ENCODE measurements around the gene RBMS3. TPM values are rescaled to one million over a fixed set of nuclear protein-coding genes. Genes with fewer than 3 reads are reported as not detected.
A peak's percentile ranks its signal among the peaks of the same experiment; 100 is the strongest.

Gene RBMS3
- total RNA-seq, 1 experiment from 2014 or later, result 0.42 TPM

DNA sequence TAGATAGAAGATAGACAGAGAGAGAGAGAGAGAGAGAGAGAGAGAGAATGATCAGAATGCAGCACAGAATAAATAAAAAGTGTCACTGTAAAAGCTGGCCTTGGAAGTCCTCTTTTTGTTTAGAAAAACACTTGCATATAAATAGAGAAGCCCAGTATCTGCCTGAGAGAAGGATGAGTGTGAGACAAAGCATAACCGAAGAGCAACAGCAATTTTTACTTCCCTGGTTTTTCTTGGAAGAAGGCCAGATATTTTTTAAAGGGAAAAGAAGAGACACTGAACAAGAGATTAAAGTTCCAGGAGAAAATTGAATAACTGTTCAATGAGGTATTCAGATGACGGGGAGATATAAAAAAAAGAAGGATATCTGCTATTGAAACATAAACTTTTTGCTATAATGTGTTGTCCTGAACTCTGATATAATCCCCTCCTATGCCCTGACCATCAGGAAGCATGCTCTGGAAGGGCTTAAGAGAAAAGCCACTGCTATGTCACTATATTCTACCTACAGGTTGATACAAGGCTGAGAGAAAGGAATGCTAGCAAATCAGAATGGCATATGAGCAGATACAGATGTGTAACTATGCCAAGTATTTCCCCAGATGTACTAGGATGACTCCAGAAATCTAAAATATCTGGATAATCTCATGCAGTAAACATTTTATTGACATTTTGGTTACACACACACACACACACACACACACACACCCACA, 358.9 kb downstream of the RBMS3 start (continued):
- TF ChIP-seq SIN3A (IDR thresholded peaks at IDR 0.05; ENCODE audit: low read depth) (no peak), ZFX (IDR thresholded peaks at IDR 0.05) (no peak)

DNA sequence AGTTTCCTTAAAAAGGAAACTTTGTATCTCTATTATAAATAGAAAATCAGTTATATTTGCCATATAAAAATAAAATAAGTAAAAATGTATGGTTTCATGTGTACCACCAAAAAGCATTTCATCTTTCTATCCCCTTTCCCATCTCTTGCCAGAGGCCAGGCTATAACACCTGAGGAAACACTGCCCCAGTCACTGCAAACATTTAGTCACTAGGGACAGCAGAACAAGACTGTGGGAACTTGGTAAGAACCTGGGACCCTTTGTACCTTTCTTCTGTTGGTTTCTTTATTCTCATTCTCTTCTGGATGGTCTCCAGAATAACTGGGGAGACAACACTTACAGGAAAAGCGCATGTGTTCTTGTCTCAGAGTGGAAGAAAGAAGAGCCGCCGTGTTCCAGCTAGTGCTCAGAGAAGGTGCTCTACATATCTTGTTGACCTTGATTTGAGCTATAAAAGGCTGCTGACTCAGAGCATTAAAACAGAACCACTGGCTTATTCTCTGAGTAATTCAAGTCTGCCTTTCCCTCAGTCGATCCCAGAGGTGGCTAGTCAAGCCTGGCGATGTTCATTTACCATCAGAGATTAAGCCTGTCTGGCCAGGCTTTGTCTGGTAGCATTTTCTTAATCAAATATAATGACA, 361.6 kb downstream of the RBMS3 start:
- ChIA-PET POLR2A (no interaction called here), CTCF (no interaction called here), RAD21 (ENCODE audit: low non-redundant PET in 1 of 2, low total read pairs in 2 of 2, uncharacterized antibody in 2 of 2, unreplicated experiment in 2 of 2) (no interaction called here)
- no peaks in the 10 kb centered on the region for H3K9me2 ChIP-seq (ENCODE audit: insufficient read depth)
- H3K79me2 ChIP-seq (ENCODE audit: insufficient read depth, low read length), result no peaks in the 10 kb centered on the region
- ATAC-seq, result no peak
- intact Hi-C loops (cut with micrococcal nuclease), result no loop called here
- no peaks in the 10 kb centered on the region; the same call in 1 of the 2 replicates for H4K20me1 ChIP-seq (ENCODE audit: insufficient read depth)
- no TSS peak for BruUV-seq (replicated peaks)
- no peak for DNase-seq (ENCODE audit: low read depth, low spot score)
- no peaks in the 10 kb centered on the region for H3K9me3 ChIP-seq (ENCODE audit: control insufficient read depth in 1 of 2, insufficient read depth in 1 of 2, low read depth in 1 of 2, low read length in 2 of 2)
- no peaks in the 10 kb centered on the region for H3K36me3 ChIP-seq (ENCODE audit: control insufficient read depth in 1 of 2, insufficient read depth in 2 of 2, low read length in 2 of 2)
- no peak overlapping the region for H3K9ac ChIP-seq (ENCODE audit: low read length)
- no peak overlapping the region for H2AFZ ChIP-seq (ENCODE audit: low read depth, low read length, poor library complexity, severe bottlenecking)
- H3K4me2 ChIP-seq (ENCODE audit: low read length), result no peak overlapping the region
- TF ChIP-seq TCF7L2 (IDR thresholded peaks at IDR 0.05; ENCODE audit: borderline replicate concordance, extremely low read depth, insufficient read depth, insufficient read length), result peak; percentile 55
- TF ChIP-seq, protein P1, sequence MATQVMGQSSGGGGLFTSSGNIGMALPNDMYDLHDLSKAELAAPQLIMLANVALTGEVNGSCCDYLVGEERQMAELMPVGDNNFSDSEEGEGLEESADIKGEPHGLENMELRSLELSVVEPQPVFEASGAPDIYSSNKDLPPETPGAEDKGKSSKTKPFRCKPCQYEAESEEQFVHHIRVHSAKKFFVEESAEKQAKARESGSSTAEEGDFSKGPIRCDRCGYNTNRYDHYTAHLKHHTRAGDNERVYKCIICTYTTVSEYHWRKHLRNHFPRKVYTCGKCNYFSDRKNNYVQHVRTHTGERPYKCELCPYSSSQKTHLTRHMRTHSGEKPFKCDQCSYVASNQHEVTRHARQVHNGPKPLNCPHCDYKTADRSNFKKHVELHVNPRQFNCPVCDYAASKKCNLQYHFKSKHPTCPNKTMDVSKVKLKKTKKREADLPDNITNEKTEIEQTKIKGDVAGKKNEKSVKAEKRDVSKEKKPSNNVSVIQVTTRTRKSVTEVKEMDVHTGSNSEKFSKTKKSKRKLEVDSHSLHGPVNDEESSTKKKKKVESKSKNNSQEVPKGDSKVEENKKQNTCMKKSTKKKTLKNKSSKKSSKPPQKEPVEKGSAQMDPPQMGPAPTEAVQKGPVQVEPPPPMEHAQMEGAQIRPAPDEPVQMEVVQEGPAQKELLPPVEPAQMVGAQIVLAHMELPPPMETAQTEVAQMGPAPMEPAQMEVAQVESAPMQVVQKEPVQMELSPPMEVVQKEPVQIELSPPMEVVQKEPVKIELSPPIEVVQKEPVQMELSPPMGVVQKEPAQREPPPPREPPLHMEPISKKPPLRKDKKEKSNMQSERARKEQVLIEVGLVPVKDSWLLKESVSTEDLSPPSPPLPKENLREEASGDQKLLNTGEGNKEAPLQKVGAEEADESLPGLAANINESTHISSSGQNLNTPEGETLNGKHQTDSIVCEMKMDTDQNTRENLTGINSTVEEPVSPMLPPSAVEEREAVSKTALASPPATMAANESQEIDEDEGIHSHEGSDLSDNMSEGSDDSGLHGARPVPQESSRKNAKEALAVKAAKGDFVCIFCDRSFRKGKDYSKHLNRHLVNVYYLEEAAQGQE (IDR thresholded peaks at IDR 0.05; ENCODE audit: low read depth), result no peak
- H3K4me1 ChIP-seq (ENCODE audit: control insufficient read depth in 1 of 2, insufficient read depth in 2 of 2, low read length in 2 of 2), result no peaks in the 10 kb centered on the region
- H3K4me3 ChIP-seq (replicated peaks in 1 of 2; ENCODE audit: low read depth in 1 of 2, low read length in 2 of 2), result no peak overlapping the region
- no peak overlapping the region for H3K27ac ChIP-seq (ENCODE audit: low read depth, low read length)
- H3K27me3 ChIP-seq (ENCODE audit: insufficient read depth, low read length), result peaks cover 20% of the 10 kb centered on the region

All from HCT116 (cell line).